Osteoblast (primary cell): ENCODE measurements around the gene PNMA1. TPM values are rescaled to one million over a fixed set of nuclear protein-coding genes. Genes with fewer than 3 reads are reported as not detected.
A peak's percentile ranks its signal among the peaks of the same experiment; 100 is the strongest.

Source experiments
- DNase-seq: peaks from one replicate; pipeline ENCODE4 v3.0.0; 2011; ENCODE audit warnings: low spot score, mixed read lengths; ENCODE audit not compliant: insufficient read length; ENCODE audit errors: missing footprints
- H2AFZ ChIP-seq: 2 replicates; pipeline ENCODE4 v1.6.0; 2011; ENCODE audit warnings: mild to moderate bottlenecking, low read length
- H3K27ac ChIP-seq: 2 replicates; pipeline ENCODE4 v1.5.1; 2011; ENCODE audit warnings: mild to moderate bottlenecking, low read depth, low read length, moderate library complexity
- H3K27me3 ChIP-seq: 2 replicates; pipeline ENCODE4 v1.6.0; 2012; ENCODE audit warnings: mild to moderate bottlenecking, control low read depth, inconsistent platforms, low read length, moderate library complexity; ENCODE audit not compliant: insufficient read depth
- H3K36me3 ChIP-seq: 2 replicates; pipeline ENCODE4 v1.5.1; 2011; ENCODE audit warnings: mild to moderate bottlenecking, low read length, control low read depth, moderate library complexity; ENCODE audit not compliant: insufficient read depth
- H3K4me1 ChIP-seq: 2 replicates; pipeline ENCODE4 v1.5.1; 2011; ENCODE audit warnings: mild to moderate bottlenecking, low read length, control low read depth, moderate library complexity; ENCODE audit not compliant: insufficient read depth
- H3K4me2 ChIP-seq: 2 replicates; pipeline ENCODE4 v1.6.0; 2011; ENCODE audit warnings: mild to moderate bottlenecking, low read length; ENCODE audit not compliant: insufficient read depth
- H3K4me3 ChIP-seq: fragments of 200-600 bp; sonication (generic); 3 replicates; pipeline ENCODE4 v1.5.1; 2012; ENCODE audit warnings: mild to moderate bottlenecking, low read length, inconsistent platforms; ENCODE audit not compliant: insufficient read depth
- H3K79me2 ChIP-seq: 2 replicates; pipeline ENCODE4 v1.6.0; 2012; ENCODE audit warnings: mild to moderate bottlenecking, low read length, control low read depth, inconsistent platforms; ENCODE audit not compliant: insufficient read depth
- H3K9me3 ChIP-seq: 2 replicates; pipeline ENCODE4 v1.5.1; 2011; ENCODE audit warnings: low read depth, low read length, control low read depth
- H4K20me1 ChIP-seq: 2 replicates; pipeline ENCODE4 v1.6.0; 2012; ENCODE audit warnings: mild to moderate bottlenecking, low read length, control low read depth; ENCODE audit not compliant: insufficient read depth
- total RNA-seq: library from RNA; depleted of rRNA; stranded (reverse); fragments of >200 nt; gene quantifications from 2 replicates; pipeline ENCODE4 v1.2.3, GENCODE V29; 2012
- TF ChIP-seq, protein P1 (sequence below): IDR thresholded peaks from 2 replicates; pipeline ENCODE4 v1.5.1; 2011; ENCODE audit warnings: mild to moderate bottlenecking, low read depth, low read length, moderate library complexity; ENCODE audit errors: extremely low read depth

The PNMA1 gene
- total RNA-seq, 1 donor, result 40.2 TPM

DNA sequence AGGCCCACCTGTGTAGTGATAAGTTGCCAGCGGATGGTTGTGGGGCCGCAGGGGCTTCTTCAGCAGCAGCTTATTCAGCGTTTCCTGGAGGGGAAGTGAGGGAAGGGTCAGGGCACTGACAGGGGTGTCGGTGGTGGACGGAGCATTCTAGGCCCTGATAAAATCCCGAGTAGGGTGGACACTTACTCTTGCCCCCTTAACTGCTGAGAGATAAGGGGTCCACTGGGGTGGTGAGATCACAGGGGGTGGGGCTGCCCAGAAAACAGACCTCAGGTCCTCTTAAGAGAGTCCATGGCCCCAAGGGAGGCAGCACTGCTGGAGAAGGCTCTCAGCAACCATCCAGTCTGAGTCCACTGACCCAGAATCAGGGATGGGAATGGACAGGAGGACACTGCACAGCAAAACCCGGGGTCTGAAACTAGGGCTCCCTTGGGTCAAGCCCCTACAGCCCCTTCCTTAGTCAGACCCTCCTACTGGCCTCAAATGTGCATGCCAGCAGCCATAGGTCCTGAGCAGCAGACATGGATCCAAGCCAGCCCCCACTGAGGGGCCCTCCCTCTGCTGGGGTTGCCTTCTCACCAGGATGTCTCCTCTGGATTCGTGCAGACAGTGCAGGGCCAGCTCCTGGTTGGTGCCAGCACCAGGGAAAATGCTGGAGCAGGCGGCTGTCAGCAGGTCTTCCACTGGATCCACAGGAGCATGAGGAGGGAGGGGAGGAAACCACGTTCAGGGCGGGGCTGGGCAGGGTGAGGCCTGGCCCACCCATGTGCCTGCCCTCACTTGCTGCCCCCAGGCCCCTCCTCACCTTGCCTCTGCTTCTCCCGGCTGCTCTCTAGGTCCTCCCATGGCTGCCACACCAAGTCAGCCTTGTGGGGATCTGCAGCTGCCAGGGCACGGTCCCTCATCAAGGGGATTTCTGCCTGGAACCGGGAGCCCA lies 12.1 kb upstream of the PNMA1 start:
- Histone ChIP-seq H3K9me3 (no peaks in the 10 kb centered on the region), H3K4me1 (peaks cover 52% of the 10 kb centered on the region), H3K4me2 (no peak overlapping the region), H3K36me3 (peaks cover 67% of the 10 kb centered on the region), H3K4me3 (no peak overlapping the region), H3K79me2 (peaks cover 50% of the 10 kb centered on the region), H3K27ac (peak overlapping the region; percentile 96), H2AFZ (no peak overlapping the region), H4K20me1 (peaks cover 18% of the 10 kb centered on the region), H3K27me3 (no peaks in the 10 kb centered on the region)
- TF ChIP-seq, protein P1, sequence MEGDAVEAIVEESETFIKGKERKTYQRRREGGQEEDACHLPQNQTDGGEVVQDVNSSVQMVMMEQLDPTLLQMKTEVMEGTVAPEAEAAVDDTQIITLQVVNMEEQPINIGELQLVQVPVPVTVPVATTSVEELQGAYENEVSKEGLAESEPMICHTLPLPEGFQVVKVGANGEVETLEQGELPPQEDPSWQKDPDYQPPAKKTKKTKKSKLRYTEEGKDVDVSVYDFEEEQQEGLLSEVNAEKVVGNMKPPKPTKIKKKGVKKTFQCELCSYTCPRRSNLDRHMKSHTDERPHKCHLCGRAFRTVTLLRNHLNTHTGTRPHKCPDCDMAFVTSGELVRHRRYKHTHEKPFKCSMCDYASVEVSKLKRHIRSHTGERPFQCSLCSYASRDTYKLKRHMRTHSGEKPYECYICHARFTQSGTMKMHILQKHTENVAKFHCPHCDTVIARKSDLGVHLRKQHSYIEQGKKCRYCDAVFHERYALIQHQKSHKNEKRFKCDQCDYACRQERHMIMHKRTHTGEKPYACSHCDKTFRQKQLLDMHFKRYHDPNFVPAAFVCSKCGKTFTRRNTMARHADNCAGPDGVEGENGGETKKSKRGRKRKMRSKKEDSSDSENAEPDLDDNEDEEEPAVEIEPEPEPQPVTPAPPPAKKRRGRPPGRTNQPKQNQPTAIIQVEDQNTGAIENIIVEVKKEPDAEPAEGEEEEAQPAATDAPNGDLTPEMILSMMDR, result no peak
- peak; percentile 77 for DNase-seq

DNA sequence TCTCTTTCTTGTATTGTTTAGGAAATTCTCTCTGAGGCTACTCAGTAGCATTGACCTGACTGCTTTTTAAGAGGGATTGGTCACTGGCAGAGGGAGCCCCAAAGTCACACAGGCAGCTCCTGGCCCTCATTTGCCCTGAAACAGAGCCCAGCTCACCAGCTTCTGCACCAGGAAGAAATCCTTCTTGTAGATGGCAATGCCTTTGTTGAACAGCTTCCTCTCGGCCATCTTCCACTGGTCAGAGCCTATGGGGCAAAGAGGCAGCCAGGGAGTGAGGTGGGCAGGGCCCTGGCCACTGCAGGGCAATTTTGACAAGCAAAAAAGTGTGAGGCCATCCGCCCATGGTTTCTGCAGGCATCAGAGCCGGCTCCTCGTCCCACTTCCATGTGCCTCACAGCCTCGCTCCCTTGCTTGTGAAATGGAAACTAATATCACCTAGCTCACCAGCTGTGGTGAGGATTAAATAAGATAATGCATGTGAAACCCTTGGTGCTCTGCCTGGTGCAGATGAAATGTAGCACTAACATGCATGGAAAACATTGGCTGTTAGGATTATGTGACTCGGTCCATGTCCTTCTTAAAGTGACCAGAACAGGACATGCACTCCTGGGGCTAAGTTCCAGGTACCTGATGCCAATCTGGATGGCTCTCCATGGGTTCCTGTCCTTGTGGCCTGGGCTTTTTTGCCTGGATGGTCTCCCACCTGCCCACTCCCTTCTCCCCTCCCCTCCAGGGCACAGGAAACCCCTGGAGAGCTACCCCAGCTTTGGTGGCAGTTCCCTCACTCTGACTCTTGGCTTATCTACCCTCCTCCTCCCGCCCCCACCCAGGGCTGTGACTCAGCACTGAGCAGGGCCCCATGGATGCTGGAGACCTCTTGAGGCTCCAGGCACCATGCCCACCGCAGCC lies 11.2 kb upstream of the PNMA1 start:
- Histone ChIP-seq H2AFZ (no peak overlapping the region), H3K9me3 (no peaks in the 10 kb centered on the region), H3K4me3 (no peak overlapping the region), H3K36me3 (peaks cover 70% of the 10 kb centered on the region), H3K79me2 (peaks cover 44% of the 10 kb centered on the region), H3K4me1 (peaks cover 52% of the 10 kb centered on the region), H3K4me2 (peak overlapping the region; percentile 81), H3K27me3 (no peaks in the 10 kb centered on the region), H4K20me1 (peaks cover 18% of the 10 kb centered on the region), H3K27ac (peak overlapping the region; percentile 96)
- peak; percentile 83 for DNase-seq
- TF ChIP-seq, protein P1, result no peak

DNA sequence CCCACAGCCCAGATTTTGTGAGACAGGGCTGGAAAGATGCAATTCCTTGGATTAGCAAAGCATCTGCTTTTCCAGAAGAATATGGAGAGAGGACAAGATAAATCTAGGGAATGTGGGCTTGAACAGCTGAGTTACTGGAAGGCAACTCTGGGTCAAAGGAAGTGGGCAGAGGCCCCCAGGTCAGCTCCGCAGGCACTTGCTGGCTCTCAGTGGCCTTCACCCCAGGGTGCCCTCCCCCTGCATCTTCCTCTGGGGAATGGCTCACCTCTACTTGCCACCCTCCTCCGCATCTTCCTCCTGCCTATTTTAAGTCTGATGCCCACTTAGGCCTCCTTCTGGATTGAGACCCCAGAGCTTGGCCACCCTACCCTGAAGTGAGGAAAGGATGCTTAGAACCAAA lies 10.5 kb upstream of the PNMA1 start:
- H3K4me3 ChIP-seq, result peak overlapping the region; percentile 30
- H3K27ac ChIP-seq, result peak overlapping the region; percentile 96
- H3K27me3 ChIP-seq, result no peaks in the 10 kb centered on the region
- H3K4me2 ChIP-seq, result peak overlapping the region; percentile 81
- TF ChIP-seq, protein P1, result no peak
- peak; percentile 74 for DNase-seq
- H3K9me3 ChIP-seq, result no peaks in the 10 kb centered on the region
- H3K79me2 ChIP-seq, result peaks cover 41% of the 10 kb centered on the region
- H4K20me1 ChIP-seq, result peaks cover 15% of the 10 kb centered on the region
- H2AFZ ChIP-seq, result no peak overlapping the region
- H3K4me1 ChIP-seq, result peaks cover 52% of the 10 kb centered on the region
- H3K36me3 ChIP-seq, result peaks cover 72% of the 10 kb centered on the region
